HG03575 (cell line): ENCODE measurements around the gene ANKS1A.

Source experiments
- ATAC-seq: cut with Tn5 transposase; IDR thresholded peaks from one replicate; pipeline ENCODE4 v1.9.1; 2021; ENCODE audit not compliant: unreplicated experiment, insufficient number of reproducible peaks, low FRiP score; ENCODE audit errors: extremely low read depth

ANKS1A gene

DNA sequence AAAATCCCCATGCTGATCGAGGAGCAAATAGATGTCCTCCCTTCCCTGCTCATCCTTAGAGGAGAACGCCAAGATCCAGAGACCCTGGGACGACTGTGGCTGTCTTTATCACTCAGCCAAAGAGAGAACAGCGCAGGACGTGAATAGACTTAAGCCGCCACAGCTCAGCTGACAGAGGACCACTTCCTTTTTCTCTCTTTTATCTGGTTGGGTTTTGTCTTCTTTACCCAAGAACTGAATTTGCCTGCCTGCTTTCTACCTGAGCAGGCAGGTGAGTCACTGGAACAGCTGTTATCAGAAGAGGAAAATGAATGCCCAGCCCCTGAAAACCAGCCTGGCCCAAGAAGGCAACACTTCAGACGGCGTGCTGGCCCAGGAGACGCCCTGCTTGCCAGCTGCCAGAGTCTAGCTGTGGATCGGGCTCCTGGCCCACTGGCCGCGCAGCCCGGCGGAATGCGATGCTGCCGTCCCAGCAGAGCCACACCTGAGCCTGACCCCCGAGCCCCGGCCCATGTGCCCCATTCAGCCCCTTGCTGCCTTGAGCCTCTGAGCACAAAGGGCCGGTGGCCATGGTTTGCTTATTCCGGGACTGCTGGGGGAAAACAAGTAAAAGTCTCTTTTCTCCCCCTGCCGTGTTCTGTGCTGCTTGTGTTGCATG, 169.9 kb downstream of the ANKS1A start:
- ATAC-seq, result no peak

DNA sequence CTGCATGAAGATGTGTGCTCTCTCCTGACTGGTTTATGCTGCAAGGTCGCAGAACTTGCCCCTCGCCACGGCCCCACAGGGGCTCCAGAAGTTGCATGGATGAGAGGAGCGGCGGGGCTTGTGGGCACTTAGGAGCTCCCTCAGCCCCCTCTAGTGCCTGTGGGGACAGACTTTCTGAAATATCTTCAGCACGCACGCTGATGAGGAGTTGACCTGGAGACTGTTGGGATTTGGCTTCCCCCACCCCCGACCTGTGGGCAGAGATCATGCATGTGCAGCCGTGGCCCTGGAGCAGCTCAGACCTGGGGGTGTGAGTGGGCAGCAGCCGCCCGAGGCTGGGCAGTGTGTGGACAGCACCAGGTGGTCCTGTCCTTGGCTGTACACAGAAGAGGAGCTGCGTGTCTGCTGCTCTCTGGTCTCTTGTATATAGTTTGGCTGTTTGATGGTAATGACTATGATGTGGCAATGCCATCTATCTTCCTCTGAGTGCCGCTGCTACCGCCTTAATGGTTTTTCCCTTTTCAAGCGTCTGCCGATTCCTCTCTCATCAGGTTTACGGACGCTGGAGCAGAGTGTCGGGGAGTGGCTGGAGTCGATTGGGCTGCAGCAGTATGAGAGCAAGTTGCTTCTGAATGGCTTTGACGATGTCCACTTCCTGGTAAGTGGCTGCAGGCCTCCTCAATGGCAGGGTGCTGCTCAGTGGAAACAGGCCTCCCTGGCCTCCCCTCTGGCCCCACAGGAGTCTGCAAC, 170.7 kb downstream of the ANKS1A start:
- no peak for ATAC-seq

DNA sequence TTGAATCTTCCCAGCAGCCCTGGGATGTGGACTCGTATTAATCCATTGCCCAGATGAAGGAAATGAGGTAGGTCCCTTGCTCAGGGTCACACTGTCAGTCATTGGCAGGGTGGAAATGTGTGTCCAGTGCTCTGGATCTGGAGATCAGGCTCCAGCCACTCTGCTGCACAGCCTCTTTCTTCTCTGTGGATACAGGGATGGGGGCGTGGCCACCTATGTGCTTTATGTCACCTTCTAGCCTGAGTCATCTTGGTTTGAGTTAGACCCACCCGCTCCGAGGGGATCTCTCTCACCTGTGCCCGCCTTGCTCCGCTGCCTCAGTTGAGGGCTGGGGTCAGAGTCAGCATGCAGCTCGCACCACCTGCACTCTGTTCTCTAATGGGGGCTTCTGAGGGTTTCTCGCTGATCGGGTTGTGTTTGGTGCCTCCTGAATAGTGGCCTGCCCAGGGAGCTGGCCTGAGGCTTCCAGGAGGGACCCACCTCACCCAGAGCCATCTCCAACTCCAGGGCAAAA, 172.1 kb downstream of the ANKS1A start:
- no peak for ATAC-seq

DNA sequence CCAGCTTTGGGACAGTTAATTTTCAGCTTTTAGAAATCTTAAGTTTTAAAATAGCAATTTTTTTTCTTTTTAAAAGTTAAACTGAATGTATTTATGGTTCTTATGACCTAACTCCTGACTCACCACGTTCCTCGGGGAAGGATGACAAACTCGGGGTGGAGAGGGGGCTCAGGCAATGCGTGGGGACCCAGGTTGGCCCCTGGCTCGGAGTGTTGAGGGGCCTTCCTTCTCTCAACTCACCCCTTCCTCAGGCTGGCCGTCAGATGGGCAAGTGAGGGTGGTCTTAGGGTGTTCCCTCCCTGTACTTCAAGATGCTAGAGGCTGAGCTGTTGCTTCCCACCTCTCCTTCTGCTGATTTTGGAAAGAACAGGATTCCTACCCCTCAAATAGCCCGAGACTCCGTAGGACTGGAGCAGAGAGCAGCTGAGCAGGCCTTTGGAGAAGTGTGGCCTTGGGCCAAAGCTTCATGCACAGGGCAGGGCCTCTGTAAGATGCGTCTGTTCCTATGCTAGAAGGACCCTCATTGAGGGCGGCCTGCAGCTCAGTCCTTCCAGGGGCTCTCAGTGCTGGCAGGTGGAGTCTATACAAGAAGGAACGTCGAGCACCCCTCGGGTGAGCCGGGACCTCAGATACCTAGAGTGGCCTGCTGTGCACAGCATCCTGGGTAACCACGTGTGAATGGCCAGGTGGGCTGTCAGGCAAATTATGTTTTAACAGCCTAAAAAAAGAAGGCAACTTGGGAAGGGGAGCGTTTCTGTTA, 172.8 kb downstream of the ANKS1A start:
- ATAC-seq, result no peak

DNA sequence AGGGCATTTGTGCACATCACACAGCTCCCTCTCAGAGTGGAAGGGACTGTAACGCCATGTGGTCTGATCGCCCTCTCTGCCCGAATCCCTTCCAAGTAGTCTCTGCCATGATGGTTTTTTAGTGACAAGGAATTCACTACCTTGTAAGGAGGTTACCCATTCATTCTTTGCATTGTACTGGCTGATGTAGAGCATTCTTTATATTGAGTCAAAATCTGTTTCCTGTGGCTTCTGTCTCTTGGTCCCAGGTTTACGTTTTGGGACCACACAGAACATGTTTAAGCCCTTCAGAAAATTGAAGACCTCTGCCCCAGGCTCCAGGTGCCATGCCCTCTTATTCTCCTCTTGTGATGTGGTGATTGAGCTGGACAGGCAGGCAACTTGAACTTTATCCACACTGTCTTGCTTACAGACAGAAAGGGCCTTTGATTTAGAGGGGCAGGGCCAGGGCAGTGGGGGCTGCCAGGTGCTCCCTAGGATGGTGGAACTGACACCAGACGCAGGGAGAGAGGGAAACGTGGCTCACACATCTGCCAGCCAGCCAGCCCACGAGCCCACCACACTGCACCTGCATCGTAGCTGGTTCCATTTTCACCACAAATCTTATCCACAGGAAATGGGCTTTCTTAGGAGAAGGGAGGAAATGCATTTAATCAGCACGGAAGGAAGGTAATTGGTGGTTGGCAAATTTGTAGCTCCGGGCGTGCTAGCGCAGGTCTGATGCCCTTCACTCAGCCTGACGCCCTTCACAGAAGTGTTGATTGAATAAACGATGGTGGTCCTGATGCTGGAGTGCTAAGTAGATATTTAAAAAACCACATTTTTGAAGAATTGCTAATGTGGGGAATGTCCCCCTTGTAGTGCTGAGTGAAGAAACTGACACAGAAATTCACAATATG, 173.9 kb downstream of the ANKS1A start:
- ATAC-seq, result no peak

DNA sequence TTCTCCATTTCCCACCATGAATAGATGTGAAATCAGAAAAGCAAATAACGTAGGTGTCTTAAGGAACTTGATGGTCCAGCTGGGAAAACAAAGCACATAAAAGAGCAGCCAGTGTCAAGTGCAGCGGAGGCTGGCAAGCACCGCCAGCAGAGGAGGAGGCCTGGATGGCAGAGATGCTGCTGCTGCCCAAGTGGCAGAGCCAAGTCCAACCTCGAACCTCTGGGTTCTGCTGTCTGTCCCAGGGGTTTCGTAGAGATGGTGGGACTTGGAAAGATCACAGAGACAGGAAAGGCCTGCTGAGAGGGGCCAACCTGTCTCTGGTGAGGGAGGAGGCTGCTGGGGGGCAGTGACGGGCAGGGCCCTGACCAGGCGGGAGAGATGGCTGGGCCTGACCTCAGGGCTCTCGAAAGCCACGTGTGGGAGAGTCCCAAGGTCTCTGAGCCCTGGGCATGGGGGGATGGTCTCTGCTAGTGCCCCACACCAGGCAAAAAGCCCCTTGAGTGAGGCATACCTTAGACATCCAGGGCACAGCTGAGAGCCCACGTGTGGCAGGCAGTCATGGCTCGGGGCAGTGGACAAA, 174.7 kb downstream of the ANKS1A start:
- no peak for ATAC-seq

DNA sequence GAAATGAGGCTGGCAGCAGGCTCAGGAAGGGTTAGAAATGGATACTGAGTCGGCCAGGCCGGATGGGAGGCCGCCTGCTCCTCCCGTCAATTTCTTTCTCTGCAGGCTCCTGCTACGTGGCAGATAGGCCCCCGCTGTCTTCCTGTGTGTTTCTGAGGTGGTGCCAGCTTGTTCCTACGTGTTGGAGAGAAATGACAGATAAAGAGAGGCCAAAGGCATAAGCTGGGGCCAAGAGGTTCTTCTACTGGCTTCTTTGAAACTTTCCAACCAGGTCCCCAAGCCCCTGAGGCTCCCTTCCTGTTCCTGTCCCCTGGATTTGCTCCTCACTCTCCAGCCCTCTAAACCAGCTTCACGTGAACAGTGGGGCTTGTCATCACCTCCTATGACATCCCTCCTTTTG, 175.2 kb downstream of the ANKS1A start:
- ATAC-seq, result no peak

DNA sequence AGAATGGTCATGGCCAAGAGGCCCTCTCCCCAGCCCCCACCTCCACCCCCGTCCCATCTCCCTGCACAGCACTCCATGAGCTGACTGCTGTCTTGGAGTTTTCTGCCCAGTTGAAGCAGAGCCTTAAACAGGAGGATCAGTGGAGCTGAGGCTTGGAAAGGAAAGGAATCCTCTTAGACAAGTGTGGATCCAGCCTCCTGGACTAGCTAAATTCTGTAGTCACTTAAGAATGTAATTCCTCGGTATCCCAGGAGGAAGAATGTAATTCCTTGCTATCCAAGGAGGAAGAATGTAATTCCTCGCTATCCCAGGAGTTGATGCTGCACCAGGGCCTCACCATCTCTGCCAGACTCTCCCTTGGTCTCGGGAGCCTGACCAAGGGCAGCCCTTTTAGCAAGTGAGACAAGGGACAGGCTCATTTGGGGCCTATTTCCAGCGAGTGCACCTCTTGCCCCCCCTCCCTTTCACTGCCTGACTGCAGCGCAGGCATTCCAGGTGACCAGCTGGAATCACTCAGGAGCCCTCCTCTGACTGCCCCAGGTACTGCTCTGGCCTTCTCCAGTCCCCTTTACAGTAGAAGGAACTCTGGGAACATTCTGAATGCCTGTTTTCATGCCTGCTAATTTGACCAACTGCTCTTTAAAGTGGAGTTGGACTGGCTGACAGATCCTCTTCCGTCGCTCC, 175.8 kb downstream of the ANKS1A start:
- no peak for ATAC-seq

DNA sequence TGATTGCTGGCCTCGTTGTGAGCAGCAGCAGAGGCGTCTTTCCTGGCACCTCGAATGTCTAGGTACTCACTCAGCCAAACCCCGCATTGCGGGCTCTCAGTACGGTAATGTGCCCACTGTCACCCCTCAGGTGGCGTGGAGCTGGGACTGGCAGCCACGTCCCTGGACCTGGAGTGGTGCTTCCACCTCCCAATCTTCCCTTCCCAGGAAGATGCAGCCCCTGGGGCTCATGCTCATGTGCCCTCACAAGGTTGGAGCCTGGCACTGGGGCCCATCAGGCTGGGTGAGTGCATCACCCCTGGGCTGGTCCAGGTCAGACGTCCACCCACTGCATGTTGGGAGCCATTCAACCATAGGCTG, 176.4 kb downstream of the ANKS1A start:
- no peak for ATAC-seq

DNA sequence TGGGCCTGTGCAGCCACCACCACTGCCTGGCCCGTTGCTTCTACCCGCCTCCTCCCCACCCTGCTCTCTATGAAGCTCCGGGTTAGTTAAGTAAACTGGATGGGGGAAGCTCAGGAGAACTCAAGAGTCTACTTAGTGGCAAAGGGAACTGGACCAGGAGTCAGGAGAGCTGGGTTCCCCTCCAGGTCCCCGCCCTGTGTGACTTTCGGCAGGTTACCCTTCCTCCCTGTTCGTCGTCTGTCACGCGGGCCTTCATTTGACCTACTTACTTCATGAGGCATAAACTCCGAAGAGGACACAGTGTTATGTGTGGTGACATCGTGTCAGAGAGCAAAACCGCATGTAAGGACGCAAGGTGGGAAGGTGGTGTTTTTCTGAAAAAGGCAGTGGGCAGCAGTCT, 176.8 kb downstream of the ANKS1A start:
- no peak for ATAC-seq

DNA sequence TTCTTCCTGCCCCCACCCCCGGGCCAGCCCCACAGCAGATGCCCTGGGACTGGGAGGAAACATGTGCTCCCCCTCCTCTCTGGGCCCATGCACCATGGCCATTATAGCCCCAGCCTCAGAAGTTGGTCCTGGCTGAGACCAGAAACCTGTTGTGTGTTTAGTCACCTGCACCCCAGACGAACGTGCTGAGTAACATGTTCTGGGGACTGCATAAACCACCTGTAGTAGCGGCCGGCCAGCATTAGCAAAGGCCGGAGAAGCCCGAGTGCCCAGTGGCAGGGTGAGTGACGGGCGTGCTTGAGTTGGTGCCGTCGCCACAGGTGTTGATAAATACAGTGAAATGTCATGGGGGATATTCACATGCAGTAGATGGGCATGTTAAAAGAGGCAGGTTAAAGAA, 178.2 kb downstream of the ANKS1A start:
- ATAC-seq, result no peak

DNA sequence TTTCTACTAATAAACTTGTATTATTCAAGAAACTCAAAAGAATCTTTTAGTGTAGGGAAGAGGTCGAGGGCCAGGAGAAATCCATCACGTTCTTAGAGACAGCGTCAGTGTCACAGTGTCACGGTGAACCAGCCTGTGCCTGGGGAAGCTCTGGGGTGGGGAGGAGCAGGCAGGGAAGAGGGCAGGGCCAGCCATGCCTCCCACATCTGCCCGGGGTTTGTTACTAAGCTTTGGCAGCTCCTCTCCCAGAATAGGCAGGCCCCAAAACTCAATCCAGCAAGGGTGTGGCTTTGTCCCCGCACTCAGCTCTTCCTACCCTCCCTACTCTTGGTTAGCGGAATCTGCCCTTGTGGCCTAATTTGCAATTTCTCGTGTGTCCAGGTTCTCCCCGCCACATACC, 179.2 kb downstream of the ANKS1A start:
- ATAC-seq, result no peak

DNA sequence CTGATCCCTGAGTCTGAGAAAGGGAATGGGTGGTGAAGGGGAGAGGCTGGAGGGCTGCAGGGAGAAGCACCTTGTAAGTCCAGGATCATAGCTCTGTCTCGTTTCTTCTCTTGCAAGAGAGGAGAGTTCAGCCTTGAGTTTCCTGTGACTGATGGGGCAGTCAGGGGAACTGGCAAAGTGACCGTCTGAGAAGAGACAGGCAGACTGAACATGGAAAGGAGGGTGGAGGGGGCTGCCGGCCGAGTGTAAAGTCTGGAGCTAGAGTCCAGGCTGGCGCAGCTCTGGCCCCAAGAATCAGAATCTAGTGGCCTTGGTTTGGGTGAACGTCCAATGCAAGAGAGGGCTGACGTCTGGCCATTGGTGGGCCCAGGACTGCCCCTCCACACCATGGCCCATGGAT, 179.6 kb downstream of the ANKS1A start:
- no peak for ATAC-seq

DNA sequence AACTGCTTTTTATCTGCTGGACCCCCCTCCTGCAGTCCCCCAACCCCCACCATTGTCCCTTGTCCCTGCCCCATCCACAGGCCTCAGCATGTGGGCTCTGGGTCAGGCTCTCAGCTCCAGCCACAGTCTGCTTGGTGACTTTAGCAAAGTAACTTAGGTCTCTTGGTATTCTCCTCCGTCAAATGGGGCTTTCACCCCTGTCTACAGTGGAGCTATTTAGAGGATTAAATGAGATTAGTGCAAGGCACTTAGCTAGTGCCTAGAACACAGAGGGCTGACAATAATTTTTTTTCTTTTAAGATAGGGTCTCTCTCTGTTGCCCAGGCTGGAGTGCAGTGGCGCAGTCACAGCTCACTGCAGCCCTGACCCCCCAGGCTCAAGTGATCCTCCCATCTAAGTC, 180.2 kb downstream of the ANKS1A start:
- ATAC-seq, result no peak

DNA sequence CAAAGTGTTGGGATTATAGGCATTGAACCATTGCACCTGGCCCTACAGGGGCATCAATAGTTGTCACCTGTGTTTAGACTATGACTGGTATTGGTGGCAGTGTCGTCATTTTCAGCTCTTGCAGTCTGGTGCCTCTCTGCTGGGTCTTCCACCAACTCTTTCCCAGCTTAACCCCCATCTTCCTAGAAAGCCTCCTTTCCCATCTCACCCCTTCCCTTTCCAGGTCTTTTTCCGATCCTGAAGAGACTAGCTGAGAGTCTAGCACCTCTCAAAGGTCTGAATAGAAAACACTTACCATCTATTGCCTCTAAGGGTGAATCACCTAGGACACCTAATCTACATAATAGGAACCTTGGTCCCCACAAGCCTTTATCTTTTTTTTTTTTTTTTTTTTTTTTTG, 181.1 kb downstream of the ANKS1A start:
- ATAC-seq, result no peak

DNA sequence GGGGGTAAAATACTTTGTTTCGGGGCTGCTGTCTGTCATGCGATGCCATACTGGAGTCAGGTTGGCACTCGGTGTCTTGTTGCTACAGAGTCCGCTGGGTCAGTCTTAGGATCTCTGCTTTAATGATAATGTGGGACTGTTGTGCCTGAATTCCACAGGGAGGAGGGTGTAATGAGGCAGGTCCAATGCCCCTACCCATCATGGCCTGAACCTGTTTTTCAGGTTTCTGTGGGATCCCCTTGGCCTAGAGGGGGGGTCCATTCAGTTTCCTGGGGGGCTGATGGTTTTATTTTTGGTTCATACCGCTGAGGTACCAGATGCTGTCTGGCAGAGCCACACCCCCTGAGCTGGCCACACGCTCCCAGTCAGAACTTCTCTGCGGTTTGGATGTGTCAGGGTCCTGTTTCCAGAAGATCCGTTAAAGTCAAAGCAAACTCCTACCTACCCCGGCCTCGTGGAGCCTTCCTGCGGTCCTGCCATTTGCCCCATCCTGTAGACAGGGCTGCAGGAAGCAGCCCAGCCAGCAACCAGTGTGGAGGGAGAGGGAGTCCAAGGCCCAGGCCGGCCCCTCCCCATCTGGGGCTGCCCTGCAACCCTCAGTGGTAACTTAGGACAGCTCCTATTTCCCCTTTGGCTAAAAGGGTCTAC, 182.4 kb downstream of the ANKS1A start:
- no peak for ATAC-seq

DNA sequence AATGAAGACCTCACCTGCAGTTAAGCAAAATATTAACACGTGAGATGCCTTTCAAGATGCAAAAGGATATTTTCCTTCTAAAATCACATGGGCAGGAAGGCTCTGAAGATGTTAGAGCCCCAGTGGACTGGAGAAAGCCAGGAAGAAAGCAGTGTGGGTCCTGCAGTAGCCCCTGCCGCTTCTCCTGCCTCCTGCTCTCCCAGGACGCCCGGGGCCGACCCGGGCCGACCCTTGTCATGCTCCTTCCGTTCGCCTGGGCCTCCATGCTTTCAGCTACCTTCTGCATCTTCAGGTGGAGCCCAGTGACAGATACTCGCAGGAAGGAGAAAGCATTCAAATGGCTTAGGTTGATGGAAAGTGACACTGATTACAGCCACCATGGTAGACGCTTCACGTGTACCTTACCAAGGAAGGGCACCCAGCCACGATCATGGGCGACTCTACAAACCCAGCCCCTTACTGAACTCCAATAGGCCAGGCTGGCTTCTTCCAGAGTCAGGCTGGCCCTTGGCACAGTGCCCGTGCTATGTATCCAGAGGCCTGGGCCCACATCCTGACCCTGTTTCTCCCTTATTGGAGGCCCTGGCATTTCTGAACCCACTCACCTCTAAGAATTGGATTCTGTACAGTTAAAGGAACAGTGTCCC, 183.1 kb downstream of the ANKS1A start:
- no peak for ATAC-seq
